ENCODE measurements around the gene AP4B1. TPM values are rescaled to one million over a fixed set of nuclear protein-coding genes. Genes with fewer than 3 reads are reported as not detected.

AP4B1 gene
- total RNA-seq, 1 donor: 14.1 TPM

- H3K27ac ChIP-seq (ENCODE audit: low read depth, low read length): peak overlapping the region; percentile 92
- no peak for TF ChIP-seq CTCF (IDR thresholded peaks at IDR 0.05; ENCODE audit: extremely low read depth, low read depth, low read length)
- peak overlapping the region; percentile 95 for H3K4me2 ChIP-seq (ENCODE audit: insufficient read depth, low read length)
- H3K79me2 ChIP-seq (ENCODE audit: insufficient read depth, low read length): peaks cover 53% of the 10 kb centered on the region
- H3K4me3 ChIP-seq (ENCODE audit: insufficient read depth, low read length): peak overlapping the region; percentile 98
- DNase-seq (ENCODE audit: insufficient read length, low spot score, missing footprints): peak; percentile 88
- H3K4me1 ChIP-seq (ENCODE audit: insufficient read depth, low read length): peaks cover 26% of the 10 kb centered on the region
- peak overlapping the region; percentile 73 for H2AFZ ChIP-seq (ENCODE audit: low read length)
- peaks cover 44% of the 10 kb centered on the region for H4K20me1 ChIP-seq (ENCODE audit: insufficient read depth, low read length)
- peaks cover 3% of the 10 kb centered on the region for H3K36me3 ChIP-seq (ENCODE audit: insufficient read depth, low read length)
- no peaks in the 10 kb centered on the region for H3K27me3 ChIP-seq (ENCODE audit: insufficient read depth, low read length)
- no peaks in the 10 kb centered on the region for H3K9me3 ChIP-seq (ENCODE audit: low read depth, low read length)
Measured at GRCh38 chr1:113929750-113930498, 25.3 kb upstream of the AP4B1 start.

- peaks cover 45% of the 10 kb centered on the region for H3K79me2 ChIP-seq (ENCODE audit: insufficient read depth, low read length)
- DNase-seq (ENCODE audit: insufficient read length, low spot score, missing footprints): peak; percentile 95
- H3K4me1 ChIP-seq (ENCODE audit: insufficient read depth, low read length): peaks cover 26% of the 10 kb centered on the region
- H3K4me2 ChIP-seq (ENCODE audit: insufficient read depth, low read length): peak within 1 kb of the TSS; percentile 95
- peak within 1 kb of the TSS; percentile 97 for H2AFZ ChIP-seq (ENCODE audit: low read length)
- TF ChIP-seq CTCF (IDR thresholded peaks at IDR 0.05; ENCODE audit: extremely low read depth, low read depth, low read length): no peak
- no peaks in the 10 kb centered on the region for H3K27me3 ChIP-seq (ENCODE audit: insufficient read depth, low read length)
- H3K27ac ChIP-seq (ENCODE audit: low read depth, low read length): peak within 1 kb of the TSS; percentile 95
- peak within 1 kb of the TSS; percentile 98 for H3K4me3 ChIP-seq (ENCODE audit: insufficient read depth, low read length)
- H4K20me1 ChIP-seq (ENCODE audit: insufficient read depth, low read length): peaks cover 37% of the 10 kb centered on the region
- H3K36me3 ChIP-seq (ENCODE audit: insufficient read depth, low read length): peaks cover 3% of the 10 kb centered on the region
- no peaks in the 10 kb centered on the region for H3K9me3 ChIP-seq (ENCODE audit: low read depth, low read length)
Measured at GRCh38 chr1:113928941-113929749, 24.5 kb upstream of the AP4B1 start, which contains the start of gene HIPK1. HIPK1 (plus strand) TSS chr1:113929324.

- H3K4me3 ChIP-seq (ENCODE audit: insufficient read depth, low read length): peak overlapping the region; percentile 98
- TF ChIP-seq CTCF (IDR thresholded peaks at IDR 0.05; ENCODE audit: extremely low read depth, low read depth, low read length): no peak
- H3K27ac ChIP-seq (ENCODE audit: low read depth, low read length): peak overlapping the region; percentile 95
- H3K4me1 ChIP-seq (ENCODE audit: insufficient read depth, low read length): peaks cover 26% of the 10 kb centered on the region
- H3K79me2 ChIP-seq (ENCODE audit: insufficient read depth, low read length): peaks cover 38% of the 10 kb centered on the region
- no peaks in the 10 kb centered on the region for H3K9me3 ChIP-seq (ENCODE audit: low read depth, low read length)
- H3K4me2 ChIP-seq (ENCODE audit: insufficient read depth, low read length): peak overlapping the region; percentile 88
- DNase-seq (ENCODE audit: insufficient read length, low spot score, missing footprints): peak; percentile 87
- peak overlapping the region; percentile 97 for H2AFZ ChIP-seq (ENCODE audit: low read length)
- H3K27me3 ChIP-seq (ENCODE audit: insufficient read depth, low read length): no peaks in the 10 kb centered on the region
- peaks cover 29% of the 10 kb centered on the region for H4K20me1 ChIP-seq (ENCODE audit: insufficient read depth, low read length)
- peaks cover 3% of the 10 kb centered on the region for H3K36me3 ChIP-seq (ENCODE audit: insufficient read depth, low read length)
Measured at GRCh38 chr1:113928187-113928930, 23.8 kb upstream of the AP4B1 start.

All from osteoblast (primary cell).